Tibial nerve (tissue), 4 donors: ENCODE results near the gene TBC1D5. TPM values are rescaled to one million over a fixed set of nuclear protein-coding genes. Genes with fewer than 3 reads are reported as not detected.

Source experiments
- DNase-seq, 2 donors: peaks; one replicate each; pipeline ENCODE4 v3.0.0-alpha.2; 2019; ENCODE audit warnings: low spot score in 2 of 2
- H3K27ac ChIP-seq, 4 donors: fragments of 200-600 bp; sonication (generic) in 3 of 4; one replicate each; pipeline ENCODE4 v1.5.1; 2017 to 2019; ENCODE audit warnings: mild to moderate bottlenecking in 1 of 4
- H3K27me3 ChIP-seq, 2 donors: fragments of 200-600 bp; sonication (generic) in 1 of 2; one replicate each; pipeline versions ENCODE4 v1.5.1 to v1.6.0; 2017 to 2019
- H3K36me3 ChIP-seq, 3 donors: fragments of 200-600 bp; sonication (generic); one replicate each; pipeline ENCODE4 v1.5.1; 2018 to 2019
- H3K4me1 ChIP-seq, 4 donors: fragments of 200-600 bp; sonication (generic) in 3 of 4; one replicate each; pipeline ENCODE4 v1.5.1; 2017 to 2019
- H3K4me3 ChIP-seq, 4 donors: fragments of 200-600 bp; sonication (generic) in 3 of 4; one replicate each; pipeline ENCODE4 v1.5.1; 2017 to 2019; ENCODE audit warnings: mild to moderate bottlenecking in 1 of 4, moderate library complexity in 1 of 4
- H3K9me3 ChIP-seq, 4 donors: fragments of 200-600 bp; sonication (generic) in 3 of 4; one replicate each; pipeline ENCODE4 v1.5.1; 2017 to 2019
- EP300 ChIP-seq, 2 donors: sonication (generic); formaldehyde crosslinking; IDR thresholded peaks; one replicate each; pipeline ENCODE4 v1.6.1; 2017; ENCODE audit warnings: antibody characterized with exemption in 2 of 2, mild to moderate bottlenecking in 1 of 2
- POLR2A ChIP-seq, 2 donors: fragments of 450-650 bp; IDR thresholded peaks; one replicate each; pipeline ENCODE4 v1.6.1; 2017; ENCODE audit warnings: antibody characterized with exemption in 2 of 2, mild to moderate bottlenecking in 2 of 2, moderate library complexity in 2 of 2
- WGBS, 2 donors: methylation state at CpG; one replicate each; pipeline ENCODE4 v1.1.5; 2018; 5-methylcytosine and 5-hydroxymethylcytosine counted together
- total RNA-seq, 4 donors: library from RNA; depleted of rRNA; stranded (reverse); fragments of >200 nt; gene quantifications; one replicate each; pipeline ENCODE4 v1.1.0, GENCODE V29; 2016
- TF ChIP-seq, protein P1 (sequence below), 5 experiments: fragments of 200-600 bp in 3 of 5; fragments of 450-650 bp in 2 of 5; sonication (generic) in 3 of 5; IDR thresholded peaks; one replicate each; pipeline ENCODE4 v1.5.1; 2016 to 2019; ENCODE audit warnings: antibody characterized with exemption in 5 of 5, mild to moderate bottlenecking in 3 of 5, moderate library complexity in 2 of 5

Gene TBC1D5
- total RNA-seq, 4 donors from 2014 or later = 55.2 to 128 (median 79.4) TPM

DNA sequence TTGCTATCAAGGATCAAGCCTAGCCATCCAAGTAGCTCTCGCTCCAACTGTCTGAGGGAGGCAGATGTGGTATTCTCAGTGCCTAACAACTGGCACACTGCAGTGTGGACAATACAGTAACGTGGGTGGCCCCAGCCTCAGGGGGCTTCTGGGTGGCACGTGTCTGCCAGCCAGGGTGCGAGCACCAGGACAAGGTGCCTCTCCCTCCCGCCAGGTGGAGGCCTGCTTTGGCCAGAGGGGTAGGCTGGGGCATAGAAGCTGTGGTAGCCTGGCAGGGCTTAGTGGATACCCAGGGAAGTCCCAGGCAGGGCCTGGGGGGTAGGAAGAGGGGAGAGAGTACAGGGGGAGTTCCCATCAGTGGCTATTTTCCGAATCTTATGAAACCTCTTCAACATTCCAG lies 623.7 kb downstream of the TBC1D5 start:
- H3K27ac ChIP-seq = no peak overlapping the region
- 91 to 93% methylated on average over 5 to 6 of the region's 6 CpGs for WGBS, 2 donors
- H3K36me3 ChIP-seq = no peaks in the 10 kb centered on the region
- DNase-seq = no peak
- H3K4me3 ChIP-seq = no peak overlapping the region
- H3K4me1 ChIP-seq = no peaks in the 10 kb centered on the region
- no peaks in the 10 kb centered on the region for H3K27me3 ChIP-seq
- peaks cover 0 to 9% (median 0%) of the 10 kb centered on the region in 4 donors for H3K9me3 ChIP-seq
- TF ChIP-seq, protein P1, sequence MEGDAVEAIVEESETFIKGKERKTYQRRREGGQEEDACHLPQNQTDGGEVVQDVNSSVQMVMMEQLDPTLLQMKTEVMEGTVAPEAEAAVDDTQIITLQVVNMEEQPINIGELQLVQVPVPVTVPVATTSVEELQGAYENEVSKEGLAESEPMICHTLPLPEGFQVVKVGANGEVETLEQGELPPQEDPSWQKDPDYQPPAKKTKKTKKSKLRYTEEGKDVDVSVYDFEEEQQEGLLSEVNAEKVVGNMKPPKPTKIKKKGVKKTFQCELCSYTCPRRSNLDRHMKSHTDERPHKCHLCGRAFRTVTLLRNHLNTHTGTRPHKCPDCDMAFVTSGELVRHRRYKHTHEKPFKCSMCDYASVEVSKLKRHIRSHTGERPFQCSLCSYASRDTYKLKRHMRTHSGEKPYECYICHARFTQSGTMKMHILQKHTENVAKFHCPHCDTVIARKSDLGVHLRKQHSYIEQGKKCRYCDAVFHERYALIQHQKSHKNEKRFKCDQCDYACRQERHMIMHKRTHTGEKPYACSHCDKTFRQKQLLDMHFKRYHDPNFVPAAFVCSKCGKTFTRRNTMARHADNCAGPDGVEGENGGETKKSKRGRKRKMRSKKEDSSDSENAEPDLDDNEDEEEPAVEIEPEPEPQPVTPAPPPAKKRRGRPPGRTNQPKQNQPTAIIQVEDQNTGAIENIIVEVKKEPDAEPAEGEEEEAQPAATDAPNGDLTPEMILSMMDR (IDR thresholded peaks at IDR 0.05) = no peak
- TF ChIP-seq EP300 (IDR thresholded peaks at IDR 0.05) = no peak
- no peak for TF ChIP-seq POLR2A (IDR thresholded peaks at IDR 0.05)

DNA sequence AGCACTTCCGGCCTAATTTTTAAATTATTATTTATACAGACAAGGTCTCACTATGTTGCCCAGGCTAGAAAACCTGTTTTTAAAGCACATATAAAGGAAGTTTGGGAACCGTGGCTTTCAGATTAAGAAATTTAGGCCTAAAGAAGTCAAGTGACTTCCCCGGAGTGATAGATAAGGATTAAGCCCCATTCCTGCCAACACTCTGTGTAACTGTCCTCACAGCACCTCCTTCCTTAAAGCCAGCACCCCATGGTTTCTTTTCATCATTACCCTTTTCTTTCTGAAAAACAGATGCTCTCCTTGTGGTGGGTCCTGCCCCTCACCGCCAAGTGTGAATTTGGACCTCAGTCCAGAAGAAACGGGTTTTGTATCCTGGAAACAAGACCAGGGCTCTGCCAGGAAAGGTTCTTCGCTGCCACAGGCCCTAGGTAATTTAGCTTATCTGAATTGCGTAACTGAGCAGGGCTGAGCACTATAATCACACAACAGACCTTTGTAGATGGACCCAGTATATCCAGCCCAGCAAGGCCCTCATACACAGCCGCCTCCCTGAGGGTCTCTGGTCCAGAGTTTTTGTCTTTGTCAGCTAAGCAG lies 626.3 kb downstream of the TBC1D5 start:
- H3K4me3 ChIP-seq = no peak overlapping the region
- H3K9me3 ChIP-seq = peaks cover 0 to 9% (median 0%) of the 10 kb centered on the region in 4 donors
- TF ChIP-seq, protein P1 (IDR thresholded peaks at IDR 0.05) = no peak
- no peak overlapping the region for H3K27ac ChIP-seq
- DNase-seq = no peak
- H3K4me1 ChIP-seq = no peaks in the 10 kb centered on the region
- WGBS, 2 donors = 83 to 92% methylated on average over 8 of the region's 8 CpGs
- H3K36me3 ChIP-seq = no peaks in the 10 kb centered on the region
- no peaks in the 10 kb centered on the region for H3K27me3 ChIP-seq

- Histone ChIP-seq H3K36me3 (no peaks in the 10 kb centered on the region), H3K4me1 (no peaks in the 10 kb centered on the region), H3K27me3 (no peaks in the 10 kb centered on the region), H3K27ac (no peak overlapping the region), H3K4me3 (no peak overlapping the region), H3K9me3 (peaks cover 0 to 9% (median 0%) of the 10 kb centered on the region in 4 donors)
- 90 to 98% methylated on average over 3 of the region's 3 CpGs for WGBS, 2 donors
- no peak for DNase-seq
- TF ChIP-seq, protein P1 (IDR thresholded peaks at IDR 0.05) = no peak
- TF ChIP-seq EP300 (IDR thresholded peaks at IDR 0.05) = no peak
- no peak for TF ChIP-seq POLR2A (IDR thresholded peaks at IDR 0.05)
Measured at GRCh38 chr3:17115186-17115585, 627.2 kb downstream of the TBC1D5 start.

DNA sequence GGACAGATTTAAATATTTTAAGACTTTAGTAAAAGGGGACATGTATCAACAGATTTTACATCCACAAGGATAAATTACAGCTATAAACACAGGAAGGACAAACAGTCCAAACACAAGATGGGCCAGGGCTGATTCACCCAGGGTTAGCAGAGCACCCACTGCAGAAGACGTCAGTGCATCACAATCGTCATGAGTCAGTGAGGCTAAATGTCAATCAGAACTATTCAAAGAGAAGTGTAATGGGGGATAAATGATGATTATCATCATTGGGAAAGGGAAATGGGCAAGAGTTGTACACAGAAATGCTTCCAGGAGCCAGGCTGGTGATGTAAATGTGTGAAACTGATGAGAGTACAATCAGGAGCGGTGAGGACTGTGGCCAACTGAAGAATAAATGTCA lies 630.8 kb downstream of the TBC1D5 start:
- H3K9me3 ChIP-seq = no peaks in the 10 kb centered on the region
- H3K27ac ChIP-seq = no peak overlapping the region
- no peaks in the 10 kb centered on the region for H3K27me3 ChIP-seq
- H3K36me3 ChIP-seq = no peaks in the 10 kb centered on the region
- H3K4me1 ChIP-seq = no peaks in the 10 kb centered on the region
- 77 to 85% methylated on average over 3 of the region's 3 CpGs for WGBS, 2 donors
- no peak overlapping the region for H3K4me3 ChIP-seq
- TF ChIP-seq POLR2A (IDR thresholded peaks at IDR 0.05) (no peak), EP300 (IDR thresholded peaks at IDR 0.05) (no peak)
- TF ChIP-seq, protein P1 (IDR thresholded peaks at IDR 0.05) = no peak
- DNase-seq = no peak

- 71 to 80% methylated on average over 8 of the region's 8 CpGs for WGBS, 2 donors
- Histone ChIP-seq H3K4me3 (no peak overlapping the region), H3K4me1 (no peaks in the 10 kb centered on the region), H3K36me3 (no peaks in the 10 kb centered on the region), H3K27ac (no peak overlapping the region), H3K9me3 (no peaks in the 10 kb centered on the region), H3K27me3 (no peaks in the 10 kb centered on the region)
- TF ChIP-seq POLR2A (IDR thresholded peaks at IDR 0.05) (no peak), EP300 (IDR thresholded peaks at IDR 0.05) (no peak)
- TF ChIP-seq, protein P1 (IDR thresholded peaks at IDR 0.05) = no peak
- DNase-seq = no peak
Measured at GRCh38 chr3:17110660-17111396, 631.6 kb downstream of the TBC1D5 start.
